Erythroblast (primary cell): Measurements from ENCODE around the gene CCDC116.
"Not testable (repeated sequence)": the region's sequence is repeated elsewhere in the genome, so short reads cannot be mapped to it uniquely, and the experiment has no call there.

Experiments
- DNase-seq, 2 experiments: peaks; one replicate each; lab custom pipeline; 2025; lab: John Stamatoyannopoulos, UW
- GATA1 ChIP-seq: IDR thresholded peaks from 2 replicates; pipeline ENCODE4 v1.6.1; 2011; ENCODE audit warnings: low read depth, mild to moderate bottlenecking, control low read depth, low read length, moderate library complexity
- POLR2A ChIP-seq: IDR thresholded peaks from 2 replicates; pipeline ENCODE4 v1.6.1; 2011; ENCODE audit warnings: mild to moderate bottlenecking, low read length

Gene CCDC116, protein sequence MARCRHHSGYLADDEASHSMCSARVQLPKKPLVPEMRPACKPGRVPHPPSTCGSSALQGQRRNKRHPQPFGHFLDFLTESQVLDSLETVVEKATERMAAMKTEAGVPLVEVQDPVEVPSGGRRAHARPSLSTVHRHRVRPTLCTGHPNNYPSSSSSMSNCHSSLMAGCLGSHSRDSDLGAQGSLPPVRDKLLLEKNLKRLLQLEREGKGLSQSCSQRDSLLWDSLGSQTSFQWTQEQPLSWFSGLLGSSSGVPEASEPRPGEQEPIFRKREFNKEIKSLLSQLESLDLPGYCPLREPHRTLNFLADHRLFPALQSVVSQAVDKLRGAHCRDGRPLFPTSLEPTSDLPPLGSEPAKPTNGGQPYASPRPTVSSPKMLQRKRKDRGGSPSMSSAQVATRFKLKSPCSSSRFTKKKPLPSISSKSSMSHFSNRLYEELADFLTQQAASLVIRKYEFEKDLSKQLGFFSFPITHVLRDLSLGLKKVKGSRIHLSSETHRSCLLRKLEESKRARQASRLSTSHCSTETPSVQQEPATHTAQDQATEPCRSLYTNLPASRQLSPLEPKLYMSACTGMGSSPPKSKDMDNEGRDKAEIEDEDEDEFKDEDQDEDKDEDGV

DNA sequence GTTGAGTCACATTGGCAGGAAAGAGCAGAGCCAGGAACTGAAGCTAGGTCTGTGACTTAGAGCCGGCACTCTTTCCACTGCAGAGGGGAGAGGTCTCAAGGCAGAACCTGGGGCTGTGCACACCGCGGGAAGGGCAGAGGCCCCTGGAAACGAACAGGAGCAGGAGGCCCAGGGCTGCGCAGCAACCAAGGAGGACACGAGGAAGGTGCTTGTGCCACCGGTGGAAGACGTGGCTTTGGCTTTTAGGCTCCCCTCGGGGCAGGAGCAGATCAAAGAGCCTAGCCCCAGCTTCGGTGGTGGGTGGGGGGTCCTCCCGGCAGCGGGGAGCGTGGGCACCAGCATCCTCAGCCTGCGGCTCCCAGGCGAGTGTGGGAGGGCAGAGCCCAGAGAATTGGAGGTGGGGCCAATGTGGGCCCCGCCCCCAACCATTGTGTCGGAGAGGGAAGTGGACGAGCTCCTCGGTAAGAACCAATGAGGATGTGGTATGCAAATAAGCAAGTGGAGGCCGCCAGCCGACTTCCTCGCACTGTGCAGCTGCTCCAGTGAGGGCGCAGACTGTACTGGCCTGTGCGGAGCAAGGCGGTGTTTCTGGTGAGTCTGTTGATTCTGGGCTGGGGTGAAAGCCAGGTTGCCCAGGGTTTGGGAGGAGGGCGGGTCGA, at the start of gene CCDC116:
Gene CCDC116, plus strand, starts transcription at position 524 of the 659 bp plus-strand sequence. CDS start 422 bp downstream, outside the sequence.
- DNase-seq: peak in 1 of 2 experiments; percentile 44
- TF ChIP-seq GATA1 (no peak), POLR2A (no peak)

DNA sequence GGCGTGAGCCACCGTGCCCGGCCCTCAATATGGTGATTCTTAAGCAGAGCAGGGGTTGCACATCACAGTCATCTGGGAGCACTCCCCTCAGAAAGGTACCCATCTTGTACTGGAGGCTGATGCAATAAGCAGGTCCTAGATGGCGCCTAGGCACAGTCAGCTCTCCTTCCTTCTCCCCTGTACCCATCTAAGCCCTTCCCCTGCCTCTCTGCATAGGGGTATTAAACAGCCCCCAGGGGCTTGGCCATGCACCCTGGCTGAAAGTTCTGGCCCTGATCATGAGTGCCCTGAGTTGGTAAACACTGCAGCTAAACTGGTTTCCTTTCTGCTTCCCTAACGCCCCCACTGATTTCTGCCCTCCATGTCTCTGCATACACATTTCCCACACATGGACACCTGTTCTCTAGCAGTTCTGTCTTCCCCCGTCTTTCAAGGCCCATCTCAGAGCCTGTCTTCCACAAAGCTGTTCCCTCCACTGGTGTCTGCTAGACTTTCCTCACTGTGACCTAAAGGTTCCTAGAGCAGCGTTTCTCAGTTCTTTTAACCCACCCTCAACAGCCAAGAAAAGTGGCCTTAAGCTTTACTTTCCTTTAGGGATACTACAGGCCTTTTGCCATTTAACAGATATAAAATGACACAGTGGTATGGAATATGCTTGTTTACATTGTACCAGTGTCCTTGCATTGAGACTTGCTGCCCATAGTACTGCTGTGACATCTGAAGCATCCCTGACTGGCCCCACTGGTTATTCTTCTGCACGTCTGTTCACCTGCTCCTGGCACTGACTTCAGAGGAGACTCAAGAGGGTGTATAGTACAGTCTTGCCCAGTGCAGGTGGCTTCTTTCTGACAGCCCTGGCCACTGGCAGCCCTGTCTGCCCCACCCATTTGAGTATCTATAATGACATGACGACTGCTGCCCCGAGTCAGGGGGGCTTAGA, 49.5 kb upstream of the CCDC116 start:
- no peak for TF ChIP-seq GATA1
- TF ChIP-seq POLR2A: no peak
- DNase-seq: no peak

DNA sequence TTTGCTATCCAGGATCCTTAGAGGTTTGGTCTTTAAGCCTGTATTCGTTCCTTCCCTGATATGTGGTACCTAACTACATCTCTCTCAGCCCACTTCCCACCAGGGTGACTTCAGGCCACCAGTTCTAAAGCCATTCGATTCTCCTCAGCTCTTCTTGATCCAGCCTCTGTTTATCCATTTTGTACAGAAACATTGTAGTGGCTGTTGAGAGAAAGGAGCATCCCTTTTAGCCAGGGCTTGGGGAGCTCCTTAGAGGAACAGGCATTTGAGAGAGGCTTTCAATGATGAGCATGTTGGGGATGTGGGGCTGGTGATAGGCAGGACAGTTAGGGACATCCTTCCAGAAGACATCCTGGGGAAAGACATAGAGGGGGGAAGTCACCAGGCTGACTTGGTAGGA, 47.2 kb upstream of the CCDC116 start:
- DNase-seq: no peak
- TF ChIP-seq POLR2A: no peak

DNA sequence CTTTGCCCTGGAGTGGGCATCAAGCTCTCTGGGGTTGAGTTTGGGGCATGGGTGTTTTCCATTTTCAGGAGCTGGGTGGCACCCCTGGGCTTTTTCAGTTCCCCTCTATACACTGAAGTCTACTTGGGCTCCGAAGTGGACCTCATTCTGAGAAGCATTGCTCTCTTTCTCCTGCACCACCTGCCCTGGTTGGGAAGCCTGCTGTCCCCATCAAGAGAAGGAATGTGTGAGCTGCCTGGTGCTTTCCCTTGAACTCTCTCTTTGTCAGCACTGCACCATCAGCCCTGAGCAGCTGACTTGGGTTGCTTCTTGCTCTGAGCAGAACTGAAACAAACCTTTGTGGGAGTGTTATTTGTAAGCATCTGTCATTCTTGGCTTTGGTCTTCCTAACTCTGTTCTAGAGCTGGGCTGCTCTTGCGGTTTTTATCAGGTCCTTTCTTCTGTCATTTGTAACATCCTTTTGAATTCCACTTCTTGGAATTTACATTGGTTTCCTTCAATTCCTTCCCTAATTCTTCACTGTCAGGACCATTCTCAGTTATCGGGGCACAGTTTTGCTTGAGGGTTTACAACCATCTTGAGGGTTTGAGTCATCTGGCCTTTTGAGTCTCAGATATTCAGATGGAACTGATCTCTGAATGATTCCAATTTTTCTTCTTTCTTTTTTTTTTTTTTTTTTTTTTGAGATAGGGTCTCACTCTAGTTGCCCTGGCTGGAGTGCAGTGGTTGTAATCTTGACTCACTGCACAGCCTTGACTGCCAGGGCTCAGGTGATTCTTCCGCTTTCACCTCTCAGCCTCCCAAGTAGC, 44.6 kb upstream of the CCDC116 start:
- peak in 1 of 2 experiments; percentile 15 for DNase-seq
- no peak for TF ChIP-seq GATA1
- TF ChIP-seq POLR2A: no peak

DNA sequence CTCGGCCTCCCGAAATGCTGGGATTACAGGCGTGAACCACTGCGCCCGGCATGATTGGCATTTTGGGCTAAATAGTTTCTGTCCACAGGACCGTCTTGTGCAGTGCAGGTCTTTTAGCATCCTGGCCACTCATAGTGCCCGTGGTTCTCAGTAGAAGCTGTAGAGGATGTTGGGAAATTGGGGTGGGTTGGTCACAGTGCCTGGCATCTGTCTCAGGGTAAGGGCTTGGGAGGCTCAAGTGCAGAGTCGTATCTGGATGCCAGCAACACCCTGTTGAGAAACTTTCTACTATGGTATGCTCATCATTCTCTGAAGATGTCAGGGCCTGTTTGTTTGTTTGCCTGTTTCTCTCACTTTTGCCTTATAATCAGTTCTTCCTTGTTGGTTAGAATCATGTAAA, 43.2 kb upstream of the CCDC116 start:
- TF ChIP-seq GATA1 (no peak), POLR2A (no peak)
- no peak for DNase-seq

DNA sequence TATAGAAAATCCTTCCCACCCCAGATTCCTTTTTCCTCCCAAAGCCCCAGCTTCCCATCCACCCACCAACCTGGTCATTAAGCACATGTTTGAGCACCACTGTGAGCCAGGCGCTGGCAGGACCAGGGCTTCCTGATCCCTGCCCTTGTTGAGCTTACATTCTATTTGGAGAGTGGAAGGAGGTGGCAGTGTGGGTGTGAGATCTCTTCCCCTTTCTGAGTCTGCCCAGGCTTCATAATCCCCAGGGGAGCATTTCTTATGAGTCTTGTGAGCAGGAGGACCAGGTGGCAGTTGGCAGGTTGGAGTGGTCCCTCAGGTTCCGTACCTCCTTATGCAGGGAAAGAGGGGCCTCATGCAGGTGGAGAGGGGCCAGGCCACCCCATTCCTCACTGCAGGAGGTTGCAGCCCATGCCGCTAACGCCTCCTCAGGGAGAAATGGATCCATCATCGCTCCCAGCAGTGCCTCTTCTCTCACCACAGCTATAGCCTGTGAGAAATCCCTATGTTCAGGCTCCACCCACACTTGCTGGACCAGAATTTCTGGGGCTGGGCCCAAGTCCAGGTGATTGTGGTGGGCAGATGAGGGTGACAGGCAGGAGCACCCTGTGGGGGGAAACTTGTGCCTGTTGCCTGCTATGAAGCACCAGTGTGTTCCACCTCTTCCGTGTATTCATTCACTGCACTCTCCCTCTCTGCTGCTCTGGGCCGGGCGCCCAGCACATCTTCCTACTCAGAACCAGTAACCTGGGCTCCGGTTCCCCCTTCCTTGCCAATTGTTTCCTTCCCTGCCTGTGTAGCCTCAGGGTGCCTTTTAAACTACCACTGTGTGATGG, 41.5 kb upstream of the CCDC116 start:
- TF ChIP-seq GATA1 (no peak), POLR2A (no peak)

DNA sequence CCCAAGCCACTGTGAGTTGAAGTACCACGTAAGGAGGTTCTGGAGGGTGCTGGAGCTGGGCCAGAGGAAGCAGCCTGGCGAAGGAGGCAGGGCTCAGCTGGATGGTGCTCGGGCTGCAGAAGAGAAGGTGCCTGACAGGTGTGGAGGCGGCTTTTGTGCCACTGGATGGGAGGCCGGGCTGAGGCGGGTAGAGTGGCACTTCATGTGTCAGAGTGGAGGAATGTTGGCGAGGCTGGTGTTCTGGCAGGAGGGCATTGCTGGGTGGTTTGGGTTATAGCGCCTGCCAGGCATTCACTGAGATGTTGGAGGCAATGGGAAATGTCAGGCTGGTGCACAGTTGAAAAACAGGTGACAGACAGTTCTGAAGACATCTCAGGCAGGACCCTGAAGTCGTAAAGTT, 40.9 kb upstream of the CCDC116 start:
- no peak for DNase-seq
- no peak for TF ChIP-seq POLR2A
- no peak for TF ChIP-seq GATA1

More for the DNA sequence above, 41.5 kb upstream of the CCDC116 start:
- DNase-seq: no peak

DNA sequence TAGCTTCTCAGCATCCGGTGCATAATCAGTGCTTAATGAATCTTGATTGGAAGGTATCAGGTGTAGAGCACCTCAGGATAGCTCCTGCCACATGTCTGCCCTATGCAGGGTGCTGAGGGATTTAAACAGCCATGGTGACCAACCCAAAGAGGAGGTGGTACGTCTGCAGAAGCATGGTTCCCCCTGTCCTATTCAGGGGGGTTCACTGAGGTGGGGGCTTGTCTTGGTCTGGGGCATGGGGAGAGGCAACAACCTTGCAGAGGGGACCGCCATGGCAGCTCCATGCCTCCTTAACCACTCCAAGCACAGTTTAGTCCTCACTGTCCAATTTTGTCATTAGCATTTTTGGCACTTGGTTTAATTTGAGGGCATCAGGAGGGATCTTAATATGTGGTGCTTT, 40.1 kb upstream of the CCDC116 start:
- TF ChIP-seq POLR2A: no peak
- TF ChIP-seq GATA1: no peak
- DNase-seq: no peak

DNA sequence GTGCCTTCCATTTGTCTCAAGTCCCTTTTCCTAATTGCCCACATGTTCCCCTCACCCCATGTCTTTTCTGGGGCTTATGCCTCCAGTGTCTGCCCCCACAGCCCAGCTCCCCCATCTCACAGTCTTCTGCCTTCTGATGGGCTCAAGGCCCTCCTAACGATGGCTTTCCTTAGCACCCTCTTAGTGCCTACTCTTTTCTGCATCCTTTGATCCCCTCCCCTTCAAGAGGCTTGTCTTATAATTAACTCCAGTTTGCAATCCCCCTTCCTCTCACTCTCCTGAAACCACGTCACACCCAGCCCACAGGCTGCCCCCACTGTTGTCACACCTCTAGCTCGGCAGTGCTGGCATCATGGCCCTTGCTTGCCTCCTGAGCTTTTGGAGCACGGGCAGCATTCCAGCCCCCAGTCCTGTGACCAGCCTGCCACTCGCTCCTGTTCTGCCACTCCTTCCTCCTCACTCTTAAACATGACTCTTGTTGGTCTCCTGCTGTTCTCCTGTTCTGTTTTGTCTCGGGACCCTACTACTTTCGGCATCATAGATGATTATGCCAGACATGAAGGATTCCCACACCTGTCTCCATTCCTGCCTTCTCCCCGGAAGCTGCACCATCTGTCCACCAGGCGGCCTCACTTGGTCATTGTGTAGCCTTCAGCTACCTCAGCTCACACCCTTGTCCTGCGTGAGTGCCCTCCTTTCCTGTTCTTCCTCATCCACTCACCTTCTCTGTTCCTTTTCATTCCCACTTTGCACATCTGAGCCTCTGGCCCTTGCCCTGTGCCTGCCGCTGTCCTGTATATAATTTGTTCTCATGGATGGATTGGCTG, 38.9 kb upstream of the CCDC116 start:
- TF ChIP-seq GATA1: no peak
- no peak for TF ChIP-seq POLR2A
- DNase-seq: peak in 1 of 2 experiments; percentile 9

DNA sequence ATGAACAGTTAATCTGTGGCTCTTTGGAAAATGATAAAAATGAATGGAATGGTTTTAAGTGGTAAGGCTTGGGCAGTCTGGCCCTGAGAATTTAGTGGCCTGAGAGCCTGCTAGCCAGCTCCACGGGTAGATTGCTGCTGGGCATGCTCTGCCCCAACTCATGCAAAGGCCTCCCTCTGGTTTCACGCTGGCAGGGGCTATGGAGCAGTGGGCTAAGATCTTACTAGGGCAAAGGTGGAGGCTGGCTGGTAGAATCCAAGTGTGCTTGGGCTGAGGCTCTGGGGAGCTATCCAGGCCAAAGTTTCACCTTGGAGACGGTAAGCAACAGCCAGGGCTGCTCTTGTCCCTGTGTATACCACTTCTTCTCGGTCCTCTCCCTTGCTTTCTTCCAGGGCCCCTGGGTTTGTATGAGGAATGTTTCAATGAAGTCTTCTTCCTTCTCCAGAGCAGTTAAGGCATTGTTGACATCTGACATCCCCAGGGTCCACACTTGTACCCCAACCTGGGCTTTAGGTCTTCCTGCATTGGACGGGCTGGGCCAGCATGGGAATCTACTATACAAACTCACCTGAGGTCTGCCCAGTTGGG, 37.6 kb upstream of the CCDC116 start:
- no peak for DNase-seq
- no peak for TF ChIP-seq POLR2A
- no peak for TF ChIP-seq GATA1

DNA sequence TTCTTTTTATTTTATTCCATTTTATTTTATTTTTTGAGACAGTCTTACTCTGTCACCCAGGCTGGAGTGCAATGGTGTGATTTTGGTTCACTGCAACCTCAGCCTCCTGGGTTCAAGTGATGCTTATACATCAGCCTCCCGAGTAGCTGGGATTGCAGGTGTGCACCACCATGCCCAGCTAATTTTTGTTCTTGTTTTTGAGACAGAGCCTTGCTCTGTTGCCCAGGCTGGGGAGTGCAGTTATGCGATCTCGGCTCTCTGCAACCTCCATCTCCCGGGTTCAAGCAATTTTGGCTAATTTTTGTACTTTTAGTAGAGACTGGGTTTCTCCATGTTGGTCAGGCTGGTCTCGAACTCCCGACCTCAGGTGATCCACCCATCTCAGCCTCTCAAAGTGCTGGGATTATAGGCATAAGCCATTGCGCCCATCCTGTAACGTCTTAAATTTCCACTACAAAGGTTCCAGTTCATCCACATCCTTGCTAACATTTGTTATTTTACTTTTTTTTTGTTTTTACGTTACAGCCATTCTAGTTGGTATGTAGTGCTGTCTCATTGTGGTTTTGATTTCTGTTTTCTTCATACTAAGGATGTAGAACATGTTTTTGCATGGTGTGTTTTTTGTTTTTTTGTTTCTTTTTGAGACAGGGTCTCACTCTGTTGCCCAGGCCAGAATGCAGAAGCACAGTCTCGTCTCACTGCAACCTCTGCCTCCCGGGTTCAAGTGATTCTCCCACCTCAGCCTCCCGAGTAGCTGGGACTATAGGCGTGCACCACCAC, 36.0 kb upstream of the CCDC116 start:
- DNase-seq: not testable (repeated sequence)
